ENCODE data around the gene RUVBL2. TPM values are rescaled to one million over a fixed set of nuclear protein-coding genes. Genes with fewer than 3 reads are reported as not detected.

RUVBL2 gene
- total and polyA plus RNA-seq, 2 donors (not counting 3 experiments of a cell fraction or from before 2014, with no cell fraction given): 115 to 185 TPM

- H3K9me1 ChIP-seq (replicated peaks; ENCODE audit: control insufficient read depth, extremely low read depth, insufficient read depth, low read length): no peaks in the 10 kb centered on the region
- TF ChIP-seq, protein P1, sequence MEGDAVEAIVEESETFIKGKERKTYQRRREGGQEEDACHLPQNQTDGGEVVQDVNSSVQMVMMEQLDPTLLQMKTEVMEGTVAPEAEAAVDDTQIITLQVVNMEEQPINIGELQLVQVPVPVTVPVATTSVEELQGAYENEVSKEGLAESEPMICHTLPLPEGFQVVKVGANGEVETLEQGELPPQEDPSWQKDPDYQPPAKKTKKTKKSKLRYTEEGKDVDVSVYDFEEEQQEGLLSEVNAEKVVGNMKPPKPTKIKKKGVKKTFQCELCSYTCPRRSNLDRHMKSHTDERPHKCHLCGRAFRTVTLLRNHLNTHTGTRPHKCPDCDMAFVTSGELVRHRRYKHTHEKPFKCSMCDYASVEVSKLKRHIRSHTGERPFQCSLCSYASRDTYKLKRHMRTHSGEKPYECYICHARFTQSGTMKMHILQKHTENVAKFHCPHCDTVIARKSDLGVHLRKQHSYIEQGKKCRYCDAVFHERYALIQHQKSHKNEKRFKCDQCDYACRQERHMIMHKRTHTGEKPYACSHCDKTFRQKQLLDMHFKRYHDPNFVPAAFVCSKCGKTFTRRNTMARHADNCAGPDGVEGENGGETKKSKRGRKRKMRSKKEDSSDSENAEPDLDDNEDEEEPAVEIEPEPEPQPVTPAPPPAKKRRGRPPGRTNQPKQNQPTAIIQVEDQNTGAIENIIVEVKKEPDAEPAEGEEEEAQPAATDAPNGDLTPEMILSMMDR (IDR thresholded peaks at IDR 0.05; ENCODE audit: extremely low read depth in 1 of 2, insufficient read depth in 1 of 2, low read depth in 1 of 2, low read length in 2 of 2): peak; percentile 64 to 69
- no peak for TF ChIP-seq EZH2 (IDR thresholded peaks at IDR 0.05; ENCODE audit: borderline replicate concordance, low read depth, low read length, severe bottlenecking)
- TF ChIP-seq MYC (IDR thresholded peaks at IDR 0.05; ENCODE audit: low read depth, low read length): no peak
- no peak for TF ChIP-seq MAX (IDR thresholded peaks at IDR 0.05; ENCODE audit: insufficient read depth, insufficient read length)
- TF ChIP-seq POLR2A (IDR thresholded peaks at IDR 0.05; ENCODE audit: low read depth, low read length): no peak
- H3K4me3 ChIP-seq (replicated peaks in 1 of 3; ENCODE audit: insufficient read depth in 1 of 3, low read depth in 1 of 3, low read length in 3 of 3): no peak overlapping the region
- no peaks in the 10 kb centered on the region for H4K20me1 ChIP-seq (replicated peaks; ENCODE audit: control insufficient read depth, extremely low read depth, insufficient read depth, low read length)
- dilution Hi-C loops (cut with MboI; ENCODE audit: extremely low pct_ligation_motif_present, low sequenced_read_pairs): no loop called here
- H2AFZ ChIP-seq (ENCODE audit: low read depth, low read length): no peak overlapping the region
- intact Hi-C loops (cut with micrococcal nuclease): loop anchor here (2.0 to 10.0 kb wide), 3 partner anchors 77 to 363 kb away; partner anchors contain the start of genes DBP, HRC and TRPM4
- H3K9ac ChIP-seq (replicated peaks; ENCODE audit: extremely low read depth, insufficient read depth, low read length): no peak overlapping the region
- no peaks in the 10 kb centered on the region for H3K27me3 ChIP-seq (ENCODE audit: control insufficient read depth in 2 of 2, insufficient read depth in 2 of 2, low read length in 2 of 2)
- FAIRE-seq (peak; percentile 37), DNase-seq (ENCODE audit: low read depth, low spot score) (peak; percentile 47)
- peaks cover 7% of the 10 kb centered on the region for H3K4me1 ChIP-seq (ENCODE audit: control insufficient read depth, extremely low read depth, insufficient read depth, low read length)
- H3K79me2 ChIP-seq (ENCODE audit: control insufficient read depth, insufficient read depth, low read length): peaks cover 39% of the 10 kb centered on the region
- no peak overlapping the region for H3K4me2 ChIP-seq (ENCODE audit: insufficient read depth, low read length)
- peaks cover 0 to 2% of the 10 kb centered on the region in 2 experiments for H3K36me3 ChIP-seq (ENCODE audit: control insufficient read depth in 2 of 2, extremely low read depth in 1 of 2, insufficient read depth in 2 of 2, low read length in 2 of 2)
- no peak overlapping the region for H3K27ac ChIP-seq (ENCODE audit: insufficient read depth, low read depth, low read length)
- H3K9me3 ChIP-seq (replicated peaks; ENCODE audit: control insufficient read depth, insufficient read depth, low read length): no peaks in the 10 kb centered on the region
- CTCF ChIA-PET: interaction anchor here (0.6 to 2.3 kb wide), 14 partner anchors 10 to 227 kb away, joined by 3 to 12 read pairs (median 5); no protein-coding TSS in a partner anchor
- POLR2A ChIA-PET: interaction anchor here (1.0 kb wide), 1 partner anchor 33 kb away, joined by 3 read pairs; the partner anchor contains the start of gene FTL
- no TSS peak for BruUV-seq (replicated peaks)
These were observed 4.3 kb downstream of the RUVBL2 start for GRCh38 chr19:48997972-48998371.
